CD14-positive monocyte (primary cell): ENCODE data around the gene EFCAB8. TPM values are rescaled to one million over a fixed set of nuclear protein-coding genes. Genes with fewer than 3 reads are reported as not detected.
"Not testable (repeated sequence)": the region's sequence is repeated elsewhere in the genome, so short reads cannot be mapped to it uniquely, and the experiment has no call there.

ENCODE experiments used
- DNase-seq, 3 donors: peaks; one replicate each; pipeline ENCODE4 v3.0.0-alpha.2; 2011 to 2022
- H2AFZ ChIP-seq: 2 replicates; pipeline ENCODE4 v1.6.0; 2012; ENCODE audit warnings: mild to moderate bottlenecking, low read depth, low read length, inconsistent platforms; ENCODE audit not compliant: insufficient read depth, poor library complexity, severe bottlenecking
- H3K27ac ChIP-seq, 2 donors: 1 replicate in 1 of 2; 2 replicates in 1 of 2; pipeline ENCODE4 v1.5.1; 2012 to 2013; ENCODE audit warnings: low read length in 2 of 2, control low read depth in 1 of 2, inconsistent platforms in 1 of 2, low read depth in 1 of 2, mild to moderate bottlenecking in 1 of 2
- H3K27me3 ChIP-seq, 2 donors: one replicate each; pipeline versions ENCODE4 v1.6.0 to v1.6.1; 2011 to 2013; ENCODE audit warnings: low read length in 2 of 2; ENCODE audit not compliant: control insufficient read depth in 2 of 2, insufficient read depth in 2 of 2
- H3K36me3 ChIP-seq, 2 donors: replicated peaks in 1 of 2; 1 replicate in 1 of 2; 2 replicates in 1 of 2; pipeline versions ENCODE4 v1.5.1 to v1.6.1; 2012 to 2013; ENCODE audit warnings: low read length in 2 of 2, control low read depth in 1 of 2, inconsistent platforms in 1 of 2, mild to moderate bottlenecking in 1 of 2; ENCODE audit not compliant: insufficient read depth in 2 of 2, control insufficient read depth in 1 of 2
- H3K4me1 ChIP-seq, 2 donors: 1 replicate in 1 of 2; 2 replicates in 1 of 2; pipeline versions ENCODE4 v1.5.1 to v1.6.1; 2012 to 2013; ENCODE audit warnings: low read length in 2 of 2, control low read depth in 1 of 2, inconsistent platforms in 1 of 2, mild to moderate bottlenecking in 1 of 2, moderate library complexity in 1 of 2; ENCODE audit not compliant: insufficient read depth in 2 of 2, control insufficient read depth in 1 of 2
- H3K4me2 ChIP-seq: replicated peaks from 2 replicates; pipeline ENCODE3; 2012; ENCODE audit warnings: low read length, moderate library complexity, mild to moderate bottlenecking; ENCODE audit not compliant: poor library complexity, severe bottlenecking; ENCODE audit errors: extremely low read depth
- H3K4me3 ChIP-seq, 3 experiments: fragments of 200-600 bp in 1 of 3; sonication (generic) in 1 of 3; replicated peaks in 1 of 3; 1 replicate in 2 of 3; 2 replicates in 1 of 3; pipeline ENCODE4 v1.5.1; 2011 to 2013; ENCODE audit warnings: low read length in 3 of 3, mild to moderate bottlenecking in 3 of 3, control low read depth in 2 of 3, low read depth in 2 of 3, inconsistent platforms in 1 of 3, moderate library complexity in 1 of 3
- H3K79me2 ChIP-seq: 2 replicates; pipeline ENCODE4 v1.6.0; 2012; ENCODE audit warnings: mild to moderate bottlenecking, control low read depth, inconsistent platforms, low read length, moderate library complexity; ENCODE audit not compliant: insufficient read depth
- H3K9ac ChIP-seq: 2 replicates; pipeline ENCODE4 v1.6.0; 2017; ENCODE audit warnings: low read length, mild to moderate bottlenecking; ENCODE audit not compliant: insufficient read depth, poor library complexity, severe bottlenecking
- H3K9me3 ChIP-seq, 2 donors: replicated peaks in 1 of 2; 1 replicate in 1 of 2; 2 replicates in 1 of 2; pipeline versions ENCODE4 v1.5.1 to v1.6.1; 2012 to 2013; ENCODE audit warnings: low read length in 2 of 2, control low read depth in 1 of 2; ENCODE audit not compliant: control insufficient read depth in 1 of 2, insufficient read depth in 1 of 2
- H4K20me1 ChIP-seq: 2 replicates; pipeline ENCODE4 v1.6.0; 2012; ENCODE audit warnings: mild to moderate bottlenecking, low read length, control low read depth, moderate library complexity; ENCODE audit not compliant: insufficient read depth
- H3K27ac Mint-ChIP-seq, 7 donors: one replicate each; pipeline ENCODE4 v1.8.0; 2020; ENCODE audit warnings: mild to moderate bottlenecking in 7 of 7, mixed read lengths in 7 of 7, moderate library complexity in 6 of 7, inconsistent platforms in 2 of 7
- H3K27me3 Mint-ChIP-seq, 3 donors: one replicate each; pipeline ENCODE4 v1.8.0; 2021 to 2022; ENCODE audit warnings: low read depth in 3 of 3, mild to moderate bottlenecking in 3 of 3, mixed read lengths in 3 of 3, moderate library complexity in 3 of 3, inconsistent platforms in 1 of 3
- H3K36me3 Mint-ChIP-seq, 2 donors: one replicate each; pipeline ENCODE4 v1.8.0; 2020; ENCODE audit warnings: mixed read lengths in 2 of 2, inconsistent platforms in 1 of 2, mild to moderate bottlenecking in 1 of 2
- H3K4me1 Mint-ChIP-seq: one replicate; pipeline ENCODE4 v1.8.0; 2020; ENCODE audit warnings: mild to moderate bottlenecking, mixed read lengths
- H3K4me3 Mint-ChIP-seq, 2 donors: one replicate each; pipeline ENCODE4 v1.8.0; 2020; ENCODE audit warnings: mild to moderate bottlenecking in 2 of 2, mixed read lengths in 2 of 2, moderate library complexity in 1 of 2
- H3K9me3 Mint-ChIP-seq, 7 donors: one replicate each; pipeline ENCODE4 v1.8.0; 2020 to 2022; ENCODE audit warnings: mixed read lengths in 7 of 7, mild to moderate bottlenecking in 6 of 7, moderate library complexity in 6 of 7, inconsistent platforms in 2 of 7
- WGBS: methylation state at CpG from one replicate; pipeline ENCODE4 v1.1.5; 2013; ENCODE audit warnings: missing lambda C conversion rate; ENCODE audit not compliant: insufficient coverage; 5-methylcytosine and 5-hydroxymethylcytosine counted together
- intact Hi-C, 2 donors: fragments of 100-400 bp; cut with micrococcal nuclease; formaldehyde crosslinking; loops; one replicate each; pipeline versions ENCODE4 v1.15.0 to v1.15.1; 2023
- polyA plus RNA-seq, 3 donors: library from polyadenylated mRNA; depleted of rRNA in 1 of 3; unstranded in 2 of 3; stranded (reverse) in 1 of 3; fragments of 300-500 nt in 2 of 3; fragments of >200 nt in 1 of 3; fragmentation: Illumina TruSeq in 2 of 3; gene quantifications; 1 replicate in 2 of 3; 2 replicates in 1 of 3; pipeline ENCODE4 v1.2.3, GENCODE V29; 2012 to 2021
- TF ChIP-seq, protein P1 (sequence below): fragments of 200-600 bp; IDR thresholded peaks from one replicate; pipeline ENCODE4 v1.8.0; 2022; ENCODE audit warnings: antibody characterized with exemption, mild to moderate bottlenecking

EFCAB8 gene
- polyA plus RNA-seq, 3 donors, result 0.45 TPM; not detected in 2

DNA sequence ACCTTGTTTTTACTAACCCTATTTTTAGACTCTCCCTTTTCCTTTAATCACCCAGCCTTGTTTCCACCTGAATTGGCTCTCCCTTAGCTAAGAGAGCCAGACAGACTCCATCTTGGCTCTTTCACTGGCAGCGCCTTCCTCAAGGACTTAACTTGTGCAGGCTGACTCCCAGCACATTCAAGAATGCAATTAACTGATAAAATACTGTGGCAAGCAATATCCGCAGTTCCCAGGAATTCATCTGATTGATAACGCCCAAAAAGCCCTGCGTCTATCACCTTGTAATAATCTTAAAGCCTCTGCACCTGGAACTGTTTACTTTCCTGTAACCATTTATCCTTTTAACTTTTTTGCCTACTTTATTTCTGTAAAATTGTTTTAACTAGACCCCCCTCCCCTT is 116.4 kb downstream of the EFCAB8 start:
- intact Hi-C loops, H3K4me3 Mint-ChIP-seq, H3K27ac Mint-ChIP-seq: not testable (repeated sequence)

DNA sequence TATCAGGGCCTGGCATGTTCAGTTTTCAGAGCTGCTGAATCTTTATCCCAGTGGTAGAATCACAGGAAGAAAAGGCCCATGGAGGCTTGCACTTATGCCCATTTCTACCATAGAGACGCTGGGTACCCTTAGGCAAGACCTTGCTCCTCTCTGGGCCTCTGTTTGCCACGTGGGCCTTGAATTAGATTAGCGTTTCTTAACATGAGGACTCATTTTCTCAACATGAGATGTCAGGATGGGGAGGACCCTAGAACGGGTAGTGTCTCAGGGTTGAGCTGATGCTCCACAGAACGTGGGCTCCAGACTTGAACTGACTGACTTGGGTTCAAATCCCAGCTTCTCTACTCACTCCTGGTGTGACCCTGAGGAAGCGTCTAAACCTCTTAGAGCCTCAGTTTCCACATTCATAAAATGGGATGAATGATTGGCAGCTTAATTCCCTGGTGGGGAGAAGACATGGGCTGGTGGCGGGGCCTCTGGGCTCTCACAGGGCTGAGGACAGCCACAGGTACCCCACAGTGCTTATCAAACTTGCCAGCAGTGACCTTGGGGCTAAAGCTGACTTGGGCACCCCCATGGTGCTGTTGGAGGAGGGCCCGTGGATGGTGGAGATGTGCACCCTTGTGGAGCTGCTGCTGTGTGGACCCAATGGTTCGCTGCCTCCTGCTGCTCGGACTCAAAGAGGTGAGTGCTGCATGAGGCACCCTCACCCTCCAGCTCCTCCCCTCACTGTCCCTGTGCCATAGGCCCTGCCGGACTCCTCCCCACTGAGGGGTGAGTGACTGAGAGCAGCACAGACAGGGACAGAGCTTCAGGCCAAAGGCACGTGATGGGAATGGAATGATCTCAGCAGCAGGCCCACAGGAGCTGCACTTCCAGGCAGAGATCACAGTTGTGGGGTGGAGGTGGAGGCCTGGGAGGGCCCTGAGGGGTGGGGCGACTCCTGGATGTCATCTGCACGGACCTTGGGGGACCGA is 117.3 kb downstream of the EFCAB8 start:
- Histone ChIP-seq H2AFZ (no peak overlapping the region), H3K9ac (no peak overlapping the region), H3K4me1 (peaks cover 15% of the 10 kb centered on the region in 2 donors), H3K27ac (no peak overlapping the region), H3K36me3 (no peaks in the 10 kb centered on the region), H3K79me2 (no peaks in the 10 kb centered on the region), H3K27me3 (no peaks in the 10 kb centered on the region), H3K9me3 (peaks cover 0 to 6% of the 10 kb centered on the region in 2 donors), H4K20me1 (no peaks in the 10 kb centered on the region), H3K4me2 (no peak overlapping the region), H3K4me3 (no peak overlapping the region)
- H3K4me1 Mint-ChIP-seq, result no peaks in the 10 kb centered on the region
- no peaks in the 10 kb centered on the region for H3K36me3 Mint-ChIP-seq
- intact Hi-C loops, result no loop called here
- H3K27ac Mint-ChIP-seq, result no peak overlapping the region
- TF ChIP-seq, protein P1, sequence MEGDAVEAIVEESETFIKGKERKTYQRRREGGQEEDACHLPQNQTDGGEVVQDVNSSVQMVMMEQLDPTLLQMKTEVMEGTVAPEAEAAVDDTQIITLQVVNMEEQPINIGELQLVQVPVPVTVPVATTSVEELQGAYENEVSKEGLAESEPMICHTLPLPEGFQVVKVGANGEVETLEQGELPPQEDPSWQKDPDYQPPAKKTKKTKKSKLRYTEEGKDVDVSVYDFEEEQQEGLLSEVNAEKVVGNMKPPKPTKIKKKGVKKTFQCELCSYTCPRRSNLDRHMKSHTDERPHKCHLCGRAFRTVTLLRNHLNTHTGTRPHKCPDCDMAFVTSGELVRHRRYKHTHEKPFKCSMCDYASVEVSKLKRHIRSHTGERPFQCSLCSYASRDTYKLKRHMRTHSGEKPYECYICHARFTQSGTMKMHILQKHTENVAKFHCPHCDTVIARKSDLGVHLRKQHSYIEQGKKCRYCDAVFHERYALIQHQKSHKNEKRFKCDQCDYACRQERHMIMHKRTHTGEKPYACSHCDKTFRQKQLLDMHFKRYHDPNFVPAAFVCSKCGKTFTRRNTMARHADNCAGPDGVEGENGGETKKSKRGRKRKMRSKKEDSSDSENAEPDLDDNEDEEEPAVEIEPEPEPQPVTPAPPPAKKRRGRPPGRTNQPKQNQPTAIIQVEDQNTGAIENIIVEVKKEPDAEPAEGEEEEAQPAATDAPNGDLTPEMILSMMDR, result no peak
- no peak for DNase-seq
- H3K9me3 Mint-ChIP-seq, result peaks cover 0 to 15% (median 3%) of the 10 kb centered on the region in 7 donors
- WGBS, result 98% methylated on average over 9 of the region's 15 CpGs
- no peak overlapping the region for H3K4me3 Mint-ChIP-seq
- H3K27me3 Mint-ChIP-seq, result peaks cover 0 to 2% (median 0%) of the 10 kb centered on the region in 3 donors

More for the DNA sequence above, 116.4 kb downstream of the EFCAB8 start:
- not testable (repeated sequence) for H3K27me3 Mint-ChIP-seq, H4K20me1 ChIP-seq, H3K27me3 ChIP-seq, H3K79me2 ChIP-seq, H3K36me3 Mint-ChIP-seq, H3K4me2 ChIP-seq, H3K9ac ChIP-seq, DNase-seq, H3K4me1 Mint-ChIP-seq, H3K36me3 ChIP-seq, H3K9me3 ChIP-seq, H3K27ac ChIP-seq, H2AFZ ChIP-seq, H3K4me3 ChIP-seq
- H3K9me3 Mint-ChIP-seq, result peaks cover 0 to 15% (median 3%) of the 10 kb centered on the region in 7 donors
- 88% methylated on average over 1 of the region's 4 CpGs for WGBS
- peaks cover 15% of the 10 kb centered on the region in 2 donors for H3K4me1 ChIP-seq
